Activated CD8-positive, alpha-beta T cell treated with anti-CD3 and anti-CD28 coated beads for 36 hours (primary cell): ENCODE results near the gene PIGO. TPM values are rescaled to one million over a fixed set of nuclear protein-coding genes. Genes with fewer than 3 reads are reported as not detected.
A peak's percentile ranks its signal among the peaks of the same experiment; 100 is the strongest.

Experiments used
- ATAC-seq: fragments of 200-7000 bp; cut with Tn5 transposase; one replicate; pipeline ENCODE4 v1.10.0; 2021; ENCODE audit warnings: mild to moderate bottlenecking, moderate library complexity
- CTCF ChIA-PET: fragments of 350-600 bp; sonication (Branson Sonifier 250); formaldehyde crosslinking; loops from one replicate; lab custom pipeline; 2021; ENCODE audit warnings: antibody characterized with exemption; lab: Charles Lee
- POLR2A ChIA-PET: fragments of 350-600 bp; sonication (Branson Sonifier 250); formaldehyde crosslinking; loops from one replicate; lab custom pipeline; 2021; ENCODE audit warnings: antibody characterized with exemption; lab: Charles Lee
- DNase-seq: peaks from one replicate; pipeline ENCODE4 v3.0.0-alpha.2; 2020
- H3K27ac Mint-ChIP-seq: one replicate; pipeline ENCODE4 v1.8.0; 2021; ENCODE audit warnings: mild to moderate bottlenecking, mixed read lengths
- H3K27me3 Mint-ChIP-seq: one replicate; pipeline ENCODE4 v1.8.0; 2021; ENCODE audit warnings: mixed read lengths
- H3K36me3 Mint-ChIP-seq: one replicate; pipeline ENCODE4 v1.8.0; 2021; ENCODE audit warnings: low read depth, mixed read lengths
- H3K4me1 Mint-ChIP-seq: one replicate; pipeline ENCODE4 v1.8.0; 2021; ENCODE audit warnings: low read depth, mixed read lengths
- H3K4me3 Mint-ChIP-seq: one replicate; pipeline ENCODE4 v1.8.0; 2021; ENCODE audit warnings: mild to moderate bottlenecking, moderate library complexity, mixed read lengths
- H3K9me3 Mint-ChIP-seq: one replicate; pipeline ENCODE4 v1.8.0; 2021; ENCODE audit warnings: mixed read lengths
- CTCF ChIP-seq: fragments of 200-600 bp; IDR thresholded peaks from one replicate; pipeline ENCODE4 v1.8.0; 2022; ENCODE audit warnings: antibody characterized with exemption, mild to moderate bottlenecking
- intact Hi-C: fragments of 100-400 bp; cut with micrococcal nuclease; formaldehyde crosslinking; loops from one replicate; pipeline ENCODE4 v1.10.0; 2022
- total RNA-seq, 2 experiments: library from RNA; stranded (reverse); gene quantifications; one replicate each; pipeline ENCODE4 v1.2.3, GENCODE V29; 2021

Gene PIGO
- 10 to 100 TPM; 19.8 to 21.9 TPM for total RNA-seq

GRCh38 chr9:35096035-35096849 is at the start of gene PIGO:
Gene PIGO, minus strand, starts transcription at chr9:35096591. Its CDS starts 1,026 bp downstream, at chr9:35095565.
- H3K9me3 Mint-ChIP-seq: no peaks in the 10 kb centered on the region
- POLR2A ChIA-PET: interaction anchor here (0.6 to 7.8 kb wide), 12 partner anchors 10 to 202 kb away, joined by 3 to 101 read pairs (median 4); partner anchors contain the start of genes FANCG and VCP
- ATAC-seq (peak; percentile 92), DNase-seq (peak; percentile 93)
- TF ChIP-seq CTCF: peak; percentile 95
- intact Hi-C loops: loop anchor here (1.0 kb wide), 1 partner anchor 197 kb away; no protein-coding TSS in a partner anchor
- peaks cover 33% of the 10 kb centered on the region for H3K36me3 Mint-ChIP-seq
- H3K4me1 Mint-ChIP-seq: peaks cover 23% of the 10 kb centered on the region
- no peaks in the 10 kb centered on the region for H3K27me3 Mint-ChIP-seq
- CTCF ChIA-PET: interaction anchor here (0.7 to 6.5 kb wide), 19 partner anchors 9 to 375 kb away, joined by 3 to 83 read pairs (median 4); partner anchors contain the start of genes ATOSB, FANCG and VCP
- peak within 1 kb of the TSS; percentile 93 for H3K27ac Mint-ChIP-seq
- H3K4me3 Mint-ChIP-seq: peak within 1 kb of the TSS; percentile 85

GRCh38 chr9:35142037-35142436 is 45.6 kb upstream of the PIGO start:
- POLR2A ChIA-PET: no interaction called here
- no peaks in the 10 kb centered on the region for H3K27me3 Mint-ChIP-seq
- no peaks in the 10 kb centered on the region for H3K4me1 Mint-ChIP-seq
- intact Hi-C loops: no loop called here
- no peak overlapping the region for H3K27ac Mint-ChIP-seq
- peaks cover 15% of the 10 kb centered on the region for H3K9me3 Mint-ChIP-seq
- H3K4me3 Mint-ChIP-seq: no peak overlapping the region
- CTCF ChIA-PET: no interaction called here
- TF ChIP-seq CTCF: no peak
- peaks cover 3% of the 10 kb centered on the region for H3K36me3 Mint-ChIP-seq
- ATAC-seq: no peak
- DNase-seq: no peak

GRCh38 chr9:35140093-35140492 is 43.7 kb upstream of the PIGO start:
- DNase-seq: no peak
- H3K27ac Mint-ChIP-seq: no peak overlapping the region
- CTCF ChIA-PET: no interaction called here
- H3K4me1 Mint-ChIP-seq: no peaks in the 10 kb centered on the region
- peaks cover 2% of the 10 kb centered on the region for H3K36me3 Mint-ChIP-seq
- intact Hi-C loops: no loop called here
- peaks cover 11% of the 10 kb centered on the region for H3K9me3 Mint-ChIP-seq
- POLR2A ChIA-PET: no interaction called here
- no peak for ATAC-seq
- H3K27me3 Mint-ChIP-seq: no peaks in the 10 kb centered on the region
- H3K4me3 Mint-ChIP-seq: no peak overlapping the region
- TF ChIP-seq CTCF: no peak

- Mint-ChIP-seq H3K36me3 (no peaks in the 10 kb centered on the region), H3K4me3 (no peak overlapping the region), H3K27me3 (no peaks in the 10 kb centered on the region), H3K27ac (no peak overlapping the region), H3K4me1 (no peaks in the 10 kb centered on the region), H3K9me3 (peaks cover 1% of the 10 kb centered on the region)
- TF ChIP-seq CTCF: no peak
- intact Hi-C loops: no loop called here
- no peak for DNase-seq
- ChIA-PET POLR2A (no interaction called here), CTCF (no interaction called here)
- no peak for ATAC-seq
Measured at GRCh38 chr9:35136866-35137265, 40.5 kb upstream of the PIGO start.

GRCh38 chr9:35135988-35136387 is 39.6 kb upstream of the PIGO start:
- DNase-seq (no peak), ATAC-seq (no peak)
- TF ChIP-seq CTCF: no peak
- CTCF ChIA-PET: interaction anchor here (0.8 to 1.2 kb wide), 3 partner anchors 8 to 417 kb away, joined by 3 read pairs; no protein-coding TSS in a partner anchor
- intact Hi-C loops: no loop called here
- H3K36me3 Mint-ChIP-seq: no peaks in the 10 kb centered on the region
- POLR2A ChIA-PET: no interaction called here
- H3K4me1 Mint-ChIP-seq: no peaks in the 10 kb centered on the region
- H3K27me3 Mint-ChIP-seq: no peaks in the 10 kb centered on the region
- no peak overlapping the region for H3K4me3 Mint-ChIP-seq
- H3K9me3 Mint-ChIP-seq: no peaks in the 10 kb centered on the region
- H3K27ac Mint-ChIP-seq: no peak overlapping the region
